Brain microvascular endothelial cell (primary cell): ENCODE data around the gene ZFYVE19.

ENCODE experiments used
- DNase-seq: peaks from one replicate; pipeline ENCODE4 v3.0.0-alpha.2; 2020
- H3K27ac ChIP-seq: fragments of 250-450 bp; sonication (Bioruptor Pico); 2 replicates; pipeline ENCODE4 v1.5.1; 2020; ENCODE audit warnings: mild to moderate bottlenecking, moderate library complexity
- H3K27me3 ChIP-seq: fragments of 250-450 bp; sonication (Bioruptor Pico); replicated peaks from 2 replicates; pipeline ENCODE4 v1.5.1; 2020; ENCODE audit warnings: mild to moderate bottlenecking
- H3K36me3 ChIP-seq: fragments of 250-450 bp; sonication (Bioruptor Pico); replicated peaks from 2 replicates; pipeline ENCODE4 v1.5.1; 2020; ENCODE audit warnings: mild to moderate bottlenecking
- H3K4me3 ChIP-seq: 2 replicates; pipeline ENCODE4 v1.5.1; 2011; ENCODE audit warnings: low read depth, mild to moderate bottlenecking, control low read depth, low read length, moderate library complexity
- in situ Hi-C: cut with HindIII; loops from 2 replicates; pipeline ENCODE4 v1.10.0; 2017; ENCODE audit warnings: low sequenced_read_pairs, low pct_ligation_motif_present
- TF ChIP-seq, protein P1 (sequence below): IDR thresholded peaks from 2 replicates; pipeline ENCODE4 v1.5.1; 2011; ENCODE audit warnings: low read depth, mild to moderate bottlenecking, moderate library complexity, low read length, control low read depth, inconsistent platforms; ENCODE audit errors: missing control alignments

ZFYVE19 gene

DNA sequence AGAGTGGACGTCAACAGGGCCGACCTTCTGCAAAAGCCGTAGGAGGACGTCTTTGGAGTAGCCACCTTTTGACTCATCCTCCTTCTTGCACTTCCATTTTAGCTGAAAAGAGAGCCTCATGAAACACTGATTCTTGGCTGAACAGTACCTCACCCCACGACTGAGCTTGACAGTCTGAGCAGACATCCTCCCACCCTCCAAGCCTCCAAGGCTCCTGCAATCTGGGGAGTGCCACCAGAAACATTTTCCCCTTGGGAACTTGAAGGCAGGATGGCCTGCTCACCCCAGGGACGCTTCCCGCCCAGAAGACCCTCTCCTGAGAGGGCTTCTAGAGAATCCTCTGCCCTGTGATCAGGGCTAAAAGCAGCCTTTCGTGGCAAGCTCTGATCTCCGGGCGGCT is 31.9 kb upstream of the ZFYVE19 start:
- no peaks in the 10 kb centered on the region for H3K27me3 ChIP-seq
- H3K27ac ChIP-seq: no peak overlapping the region
- TF ChIP-seq, protein P1, sequence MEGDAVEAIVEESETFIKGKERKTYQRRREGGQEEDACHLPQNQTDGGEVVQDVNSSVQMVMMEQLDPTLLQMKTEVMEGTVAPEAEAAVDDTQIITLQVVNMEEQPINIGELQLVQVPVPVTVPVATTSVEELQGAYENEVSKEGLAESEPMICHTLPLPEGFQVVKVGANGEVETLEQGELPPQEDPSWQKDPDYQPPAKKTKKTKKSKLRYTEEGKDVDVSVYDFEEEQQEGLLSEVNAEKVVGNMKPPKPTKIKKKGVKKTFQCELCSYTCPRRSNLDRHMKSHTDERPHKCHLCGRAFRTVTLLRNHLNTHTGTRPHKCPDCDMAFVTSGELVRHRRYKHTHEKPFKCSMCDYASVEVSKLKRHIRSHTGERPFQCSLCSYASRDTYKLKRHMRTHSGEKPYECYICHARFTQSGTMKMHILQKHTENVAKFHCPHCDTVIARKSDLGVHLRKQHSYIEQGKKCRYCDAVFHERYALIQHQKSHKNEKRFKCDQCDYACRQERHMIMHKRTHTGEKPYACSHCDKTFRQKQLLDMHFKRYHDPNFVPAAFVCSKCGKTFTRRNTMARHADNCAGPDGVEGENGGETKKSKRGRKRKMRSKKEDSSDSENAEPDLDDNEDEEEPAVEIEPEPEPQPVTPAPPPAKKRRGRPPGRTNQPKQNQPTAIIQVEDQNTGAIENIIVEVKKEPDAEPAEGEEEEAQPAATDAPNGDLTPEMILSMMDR: no peak
- in situ Hi-C loops: no loop called here
- no peak for DNase-seq
- no peak overlapping the region for H3K4me3 ChIP-seq
- H3K36me3 ChIP-seq: peaks cover 54% of the 10 kb centered on the region

DNA sequence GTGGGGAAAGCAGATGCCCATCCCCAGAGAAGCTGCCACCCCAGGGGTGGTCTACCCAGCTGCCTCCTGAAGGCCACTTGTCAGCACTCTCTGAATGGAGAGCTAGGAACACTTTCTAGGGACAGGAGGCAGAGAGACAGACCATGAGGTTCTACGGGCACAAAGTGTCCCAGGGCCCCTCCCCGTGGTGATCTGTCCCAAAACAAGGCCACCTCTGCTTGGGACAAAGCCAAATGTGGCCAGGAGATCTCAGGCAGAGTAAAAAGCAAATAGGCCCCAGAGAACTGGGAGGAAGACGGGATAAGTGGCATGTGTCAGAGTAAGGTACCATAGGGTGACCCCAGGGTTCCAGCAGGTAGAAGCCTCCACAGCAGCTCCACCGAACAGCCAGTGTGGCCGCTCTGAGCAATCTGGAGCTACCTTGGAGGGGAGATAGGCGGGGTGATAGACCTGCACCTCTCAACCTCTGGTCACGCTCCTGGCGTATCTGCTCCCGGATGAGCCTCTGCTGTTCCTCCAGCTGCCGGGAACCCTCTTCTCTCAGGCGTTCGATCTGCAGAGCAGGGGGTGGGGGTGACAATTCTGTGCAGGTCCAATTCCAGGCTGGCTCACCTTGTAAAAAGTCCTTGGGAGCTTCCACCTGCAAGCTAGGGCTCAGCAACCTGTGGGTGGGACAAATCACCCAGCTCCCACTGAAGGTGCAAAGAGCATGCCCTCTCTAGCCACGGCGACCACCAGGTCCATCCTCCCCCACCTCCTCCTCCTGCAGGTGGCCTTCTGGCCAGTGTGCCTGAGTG is 31.0 kb upstream of the ZFYVE19 start:
- Histone ChIP-seq H3K4me3 (no peak overlapping the region), H3K27ac (no peak overlapping the region), H3K27me3 (no peaks in the 10 kb centered on the region), H3K36me3 (peaks cover 54% of the 10 kb centered on the region)
- DNase-seq: no peak
- in situ Hi-C loops: no loop called here
- TF ChIP-seq, protein P1: no peak

DNA sequence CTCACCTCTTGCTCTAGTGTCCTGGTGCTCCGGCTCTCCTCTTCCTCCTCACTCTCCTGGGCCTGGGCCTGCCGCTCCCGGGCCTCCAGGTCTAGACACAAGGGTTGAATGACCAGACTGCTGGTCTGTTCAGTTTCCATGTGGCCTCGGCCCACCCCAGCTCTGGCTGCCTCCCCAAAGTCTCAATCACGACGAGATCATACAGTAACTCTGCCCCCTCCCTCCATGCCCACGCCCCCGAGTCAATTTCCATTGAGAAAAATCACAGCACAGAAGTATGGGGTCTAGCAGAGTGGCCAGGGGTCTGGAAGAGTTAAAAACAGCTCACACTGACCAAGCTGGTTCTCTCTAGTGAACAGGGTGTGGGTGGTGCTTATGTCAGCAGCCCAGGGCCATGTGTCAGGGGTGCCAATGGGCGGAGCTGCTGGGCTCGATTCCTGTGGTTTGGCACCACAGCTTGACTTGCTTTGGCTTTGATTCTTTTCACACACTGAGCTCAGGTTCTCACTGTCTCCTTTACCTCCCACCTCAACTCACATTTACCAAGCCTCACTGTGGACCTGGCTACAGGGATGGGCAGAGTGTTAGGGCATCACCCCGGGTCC is 30.2 kb upstream of the ZFYVE19 start:
- no peak for DNase-seq
- in situ Hi-C loops: no loop called here

DNA sequence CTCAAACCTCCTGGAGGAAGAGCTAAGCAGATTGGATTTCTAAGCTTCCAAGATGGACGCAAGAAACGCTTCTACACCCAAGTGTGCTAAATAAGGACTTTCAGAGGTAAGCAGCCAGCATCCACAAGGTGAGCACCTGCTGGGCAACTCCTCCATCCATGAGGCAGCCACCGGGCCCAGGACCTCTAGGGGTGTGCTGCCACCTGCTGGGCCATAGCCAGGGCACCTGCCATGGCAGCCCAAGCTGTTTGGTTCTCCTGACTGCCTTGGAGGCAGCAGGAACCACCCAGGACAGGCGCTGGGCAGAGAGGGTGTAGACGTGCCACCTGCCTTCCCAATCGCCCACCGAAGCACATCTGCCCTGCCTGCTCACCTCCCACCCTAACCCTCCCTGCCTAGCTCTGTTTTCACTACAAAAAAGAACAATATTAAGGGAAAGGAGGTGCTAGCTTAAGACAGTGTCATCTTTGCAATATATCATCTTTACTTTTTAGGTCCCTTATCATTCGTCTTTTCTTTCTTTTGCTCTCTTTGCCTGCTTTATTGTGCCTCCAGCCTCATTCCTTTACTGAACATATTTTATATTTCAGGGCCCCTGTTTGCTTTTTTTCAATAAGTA is 24.2 kb upstream of the ZFYVE19 start:
- no peak overlapping the region for H3K27ac ChIP-seq
- H3K27me3 ChIP-seq: no peaks in the 10 kb centered on the region
- TF ChIP-seq, protein P1: peak; percentile 73
- peaks cover 14% of the 10 kb centered on the region for H3K36me3 ChIP-seq
- no peak overlapping the region for H3K4me3 ChIP-seq
- in situ Hi-C loops: no loop called here
- DNase-seq: no peak

More for the DNA sequence above, 30.2 kb upstream of the ZFYVE19 start:
- no peak overlapping the region for H3K4me3 ChIP-seq
- no peaks in the 10 kb centered on the region for H3K27me3 ChIP-seq
- peaks cover 54% of the 10 kb centered on the region for H3K36me3 ChIP-seq
- TF ChIP-seq, protein P1: no peak
- H3K27ac ChIP-seq: no peak overlapping the region

DNA sequence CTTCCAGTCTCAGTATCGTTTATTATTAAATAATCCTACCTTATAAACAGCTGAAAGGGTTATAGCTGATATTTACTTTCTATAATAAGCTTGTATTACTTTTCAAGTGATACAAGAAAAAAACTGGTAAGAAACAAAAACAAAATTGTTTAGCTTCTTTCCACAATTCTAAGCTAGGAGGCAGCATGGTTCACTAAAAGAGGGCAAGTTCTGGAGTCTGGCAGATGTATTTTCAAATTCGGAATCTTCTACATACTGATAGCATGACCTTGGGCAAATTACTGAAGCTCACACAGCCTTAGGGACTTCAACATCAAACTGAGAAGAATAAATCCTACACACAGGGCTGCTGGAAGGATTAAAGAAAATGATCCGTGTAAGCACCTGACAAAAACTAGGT is 21.7 kb upstream of the ZFYVE19 start:
- TF ChIP-seq, protein P1: no peak
- Histone ChIP-seq H3K27me3 (no peaks in the 10 kb centered on the region), H3K4me3 (no peak overlapping the region), H3K36me3 (no peaks in the 10 kb centered on the region), H3K27ac (no peak overlapping the region)
- DNase-seq: no peak
- in situ Hi-C loops: no loop called here
